Dermis blood vessel endothelial cell (primary cell): Measurements from ENCODE around the gene ACTL10. TPM values are rescaled to one million over a fixed set of nuclear protein-coding genes. Genes with fewer than 3 reads are reported as not detected.
"Not testable (repeated sequence)": the region's sequence is repeated elsewhere in the genome, so short reads cannot be mapped to it uniquely, and the experiment has no call there.

Experiments
- DNase-seq: peaks from one replicate; pipeline ENCODE4 v3.0.0; 2010
- total RNA-seq: library from RNA; depleted of rRNA; stranded (reverse); fragments of >200 nt; gene quantifications from 2 replicates; pipeline ENCODE4 v1.2.3, GENCODE V29; 2014

ACTL10 gene
- total RNA-seq, result 1.9 and 2.2 TPM in 2 replicates

DNA sequence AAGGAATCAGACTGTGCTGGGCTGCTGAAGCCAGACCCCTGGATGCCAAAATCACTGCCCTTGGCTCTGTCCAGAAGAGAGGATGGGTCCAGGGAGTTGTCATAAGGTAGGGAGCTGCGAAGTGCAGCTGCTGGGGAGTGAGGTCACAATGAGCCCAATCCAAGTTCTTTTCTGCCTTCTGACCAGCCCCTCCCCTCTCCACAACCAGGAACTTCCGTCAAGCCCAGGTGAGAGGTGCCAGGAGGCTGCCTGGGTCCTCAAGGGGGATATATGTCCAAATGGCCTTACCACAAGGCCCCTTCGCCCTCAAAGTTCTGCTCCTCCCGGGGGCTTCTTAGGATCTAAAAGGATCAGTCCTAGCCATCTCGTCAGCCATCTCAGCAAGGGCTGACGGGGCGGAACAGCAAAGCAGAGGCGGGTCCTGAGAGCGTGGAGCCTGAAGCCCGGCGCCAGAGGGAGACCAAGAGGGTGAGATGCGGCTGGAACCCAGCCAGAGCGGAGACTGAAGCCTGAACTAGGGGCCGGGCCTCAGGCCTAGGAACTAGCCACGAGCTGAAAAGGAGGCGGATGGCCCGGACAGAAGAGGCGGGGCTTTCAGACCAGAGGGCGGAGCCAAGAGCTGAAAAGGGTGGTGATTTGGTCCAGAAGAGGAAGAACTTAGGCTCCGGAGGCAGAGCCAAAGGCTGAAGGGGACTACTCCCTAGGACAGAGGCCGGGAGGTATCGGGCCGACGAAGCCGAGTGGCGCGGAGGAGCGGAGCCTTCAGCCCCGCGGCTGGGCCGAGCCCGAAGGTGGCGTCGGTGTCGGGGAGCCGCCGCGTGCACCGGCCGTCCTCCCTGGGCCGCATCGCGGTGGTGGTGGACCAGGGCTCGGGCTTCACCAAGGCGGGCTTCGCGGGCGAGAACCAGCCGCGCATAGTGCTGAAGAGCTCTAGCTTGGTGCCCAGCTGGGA, at the start of gene ACTL10:
Gene ACTL10 (plus strand): TSS at position 651 of the 952 bp plus-strand sequence. CDS start 555 bp downstream, outside the sequence.
- DNase-seq, result peak; percentile 98

DNA sequence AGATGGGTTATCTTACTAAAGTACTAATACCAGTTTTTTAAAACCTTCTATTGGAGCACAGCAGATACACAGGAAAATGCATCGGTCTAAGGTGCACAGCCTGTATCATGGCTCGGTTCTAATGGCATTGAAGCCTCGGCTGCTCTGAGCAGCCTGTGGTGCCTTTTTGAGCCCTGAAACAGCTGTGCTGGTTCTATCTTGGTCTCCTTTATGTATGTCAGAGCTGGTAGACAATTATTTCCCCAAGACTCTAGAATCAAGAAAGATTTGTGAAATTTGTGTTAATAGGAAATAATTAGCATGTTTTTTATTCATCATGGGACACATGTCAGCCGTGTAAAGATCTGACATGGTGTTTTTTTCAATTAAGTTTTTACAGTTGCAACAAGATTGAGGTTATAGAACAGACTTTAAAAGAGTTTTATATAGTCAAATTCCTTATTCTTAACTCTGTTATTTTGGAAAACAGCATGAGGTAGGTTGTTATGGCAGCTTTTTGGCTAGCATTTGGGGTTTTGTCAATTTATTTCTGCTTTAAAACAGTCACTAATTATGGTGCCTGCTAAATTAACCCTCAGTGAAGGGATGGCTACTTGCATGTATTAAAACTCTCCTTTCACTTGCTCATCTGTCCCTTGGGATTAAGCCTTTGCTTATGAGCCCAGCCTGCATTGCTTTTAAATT, 44.9 kb upstream of the ACTL10 start:
- no peak for DNase-seq

DNA sequence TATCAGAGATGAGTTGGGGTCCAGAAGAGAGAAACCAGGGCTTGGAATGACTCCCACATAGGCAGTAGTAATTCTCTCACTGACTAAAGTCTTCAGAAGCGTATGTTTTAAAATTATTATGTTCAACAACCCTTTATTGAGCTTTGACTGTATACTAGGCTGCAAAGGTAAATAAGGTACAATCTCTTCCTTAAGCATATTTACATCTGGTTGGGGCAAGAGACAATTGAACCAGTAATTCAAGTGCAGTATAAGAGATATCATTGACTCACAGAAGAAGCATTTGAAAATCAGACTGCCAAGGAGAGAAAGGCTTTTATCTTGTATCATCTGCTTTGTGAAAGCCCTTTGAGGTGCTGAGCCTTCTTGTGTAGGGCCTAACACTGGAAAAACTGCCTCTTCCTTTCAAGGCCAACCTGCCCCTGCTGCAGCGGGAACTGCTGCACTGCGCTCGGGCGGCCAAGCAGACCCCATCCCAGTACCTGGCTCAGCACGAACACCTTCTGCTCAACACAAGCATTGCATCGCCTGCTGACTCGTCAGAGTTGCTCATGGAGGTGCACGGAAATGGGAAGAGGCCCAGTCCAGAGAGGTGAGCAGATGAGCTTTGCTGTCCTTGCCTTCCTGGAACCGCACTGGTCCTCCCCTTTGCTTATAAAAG, 43.9 kb upstream of the ACTL10 start:
- no peak for DNase-seq

DNA sequence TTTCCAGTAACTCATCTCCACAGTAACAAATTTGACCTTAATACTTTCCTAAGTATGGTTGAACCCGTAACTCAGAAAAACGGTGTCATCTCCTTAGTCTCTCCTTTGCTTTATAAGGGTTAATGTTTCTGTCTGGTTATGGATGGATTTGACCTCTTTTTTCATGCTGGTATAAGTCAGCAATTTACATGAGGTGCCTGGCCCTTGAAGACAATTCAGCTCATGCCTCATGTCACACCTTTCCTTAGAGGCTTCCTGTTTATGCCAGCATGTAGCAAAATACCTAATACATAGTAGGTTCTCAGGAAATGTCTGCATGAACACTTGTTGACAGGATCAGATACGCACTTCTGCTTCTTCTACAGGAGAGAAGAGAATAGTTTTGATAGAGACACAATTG, 42.3 kb upstream of the ACTL10 start:
- DNase-seq, result peak; percentile 17

DNA sequence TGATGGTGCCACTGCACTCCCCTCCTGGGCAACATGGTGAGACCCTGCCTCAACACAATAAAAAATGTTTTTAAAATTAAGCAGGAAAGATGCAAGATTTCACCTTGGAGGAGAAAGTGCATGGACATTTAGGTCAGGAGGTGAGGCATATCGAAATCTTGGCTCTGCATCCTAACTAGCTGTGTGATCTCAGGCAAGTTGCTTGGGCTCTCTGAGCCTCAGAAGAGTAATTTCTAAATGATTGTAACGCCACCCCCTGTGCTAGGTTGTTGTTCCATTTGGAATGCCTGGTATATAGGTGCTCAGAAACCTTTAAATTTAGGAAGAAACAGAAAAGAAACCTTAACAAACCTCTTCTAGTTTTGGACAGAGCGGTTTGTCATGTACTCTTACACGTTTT, 40.6 kb upstream of the ACTL10 start:
- no peak for DNase-seq

DNA sequence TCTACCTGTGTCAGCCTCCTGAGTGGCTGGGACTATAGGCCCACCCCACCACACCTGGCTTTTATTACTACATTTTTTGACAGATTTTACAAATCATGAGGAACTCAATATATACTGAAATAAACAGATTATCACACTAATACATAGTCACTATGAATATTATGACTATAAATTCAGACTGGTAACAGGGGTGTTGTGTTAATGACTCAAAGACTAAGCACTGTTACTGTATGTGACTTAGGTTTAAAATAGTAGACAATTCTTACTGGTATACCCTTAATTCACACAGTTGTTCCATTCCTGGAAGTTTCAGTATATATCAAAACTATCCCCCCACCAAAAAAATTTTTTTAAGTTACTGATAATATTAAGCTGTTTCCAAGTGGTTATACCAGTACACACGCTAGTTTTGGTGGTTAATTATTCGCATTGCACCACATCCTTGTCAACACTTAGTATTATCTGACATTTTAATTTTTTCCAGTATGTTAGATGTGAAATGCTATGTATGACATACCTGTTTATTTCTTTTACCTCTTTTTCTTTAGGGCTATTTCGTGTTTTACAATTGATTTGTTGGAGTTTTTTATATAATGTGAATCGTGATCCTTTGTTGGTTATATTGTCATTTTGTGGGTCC, 39.0 kb upstream of the ACTL10 start:
- DNase-seq, result no peak

GRCh38 chr20:33629533-33629932, 37.2 kb upstream of the ACTL10 start:
- no peak for DNase-seq

DNA sequence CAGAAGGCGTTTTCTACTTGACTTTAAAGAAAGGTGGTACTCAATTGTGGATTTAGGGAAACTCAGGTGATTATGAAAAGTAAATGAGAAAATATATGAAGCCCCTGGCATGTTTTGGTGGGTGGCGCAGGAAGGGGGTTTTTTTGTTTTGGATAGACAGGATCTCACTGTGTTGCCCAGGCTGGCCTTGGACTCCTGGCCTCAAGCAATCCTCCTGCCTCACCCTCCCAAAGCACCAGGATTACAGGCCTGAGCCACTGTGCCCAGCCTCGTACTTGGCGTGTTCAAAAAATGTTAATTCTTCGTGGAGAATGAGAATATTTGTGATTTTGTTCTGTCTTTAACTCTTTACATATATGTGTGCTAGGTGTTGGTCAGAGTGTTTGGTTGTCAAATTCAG, 36.8 kb upstream of the ACTL10 start:
- DNase-seq, result no peak

- DNase-seq, result no peak
These were observed 36.2 kb upstream of the ACTL10 start for GRCh38 chr20:33630507-33630906.

- DNase-seq, result not testable (repeated sequence)
These were observed 34.8 kb upstream of the ACTL10 start for GRCh38 chr20:33631910-33632309.

DNA sequence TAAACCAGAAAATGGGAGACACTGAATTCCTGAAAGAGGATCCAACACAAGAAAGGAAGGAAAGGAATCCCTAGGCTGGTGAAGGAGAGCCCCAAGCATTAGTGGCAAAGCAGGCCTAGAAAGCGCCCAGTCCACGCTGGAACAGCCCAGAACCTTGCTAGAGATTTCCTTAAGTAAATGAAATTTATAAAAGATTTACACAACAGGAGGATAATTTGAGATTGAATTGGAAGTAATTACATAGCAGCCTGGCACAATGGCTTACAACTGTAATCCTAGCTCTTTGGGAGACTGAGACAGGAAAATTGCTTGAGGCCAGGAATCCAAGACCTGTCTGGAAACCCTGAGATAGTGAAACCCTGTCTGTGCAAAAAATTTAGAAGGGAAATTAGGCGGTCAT, 31.4 kb upstream of the ACTL10 start:
- DNase-seq, result no peak

GRCh38 chr20:33636776-33637175, 30.0 kb upstream of the ACTL10 start:
- DNase-seq, result no peak

GRCh38 chr20:33640287-33640686, 26.5 kb upstream of the ACTL10 start:
- DNase-seq, result no peak

GRCh38 chr20:33644313-33645071, 22.3 kb upstream of the ACTL10 start:
- no peak for DNase-seq

GRCh38 chr20:33645072-33645358, 21.7 kb upstream of the ACTL10 start:
- no peak for DNase-seq

- no peak for DNase-seq
These were observed 21.3 kb upstream of the ACTL10 start for GRCh38 chr20:33645396-33645795.

DNA sequence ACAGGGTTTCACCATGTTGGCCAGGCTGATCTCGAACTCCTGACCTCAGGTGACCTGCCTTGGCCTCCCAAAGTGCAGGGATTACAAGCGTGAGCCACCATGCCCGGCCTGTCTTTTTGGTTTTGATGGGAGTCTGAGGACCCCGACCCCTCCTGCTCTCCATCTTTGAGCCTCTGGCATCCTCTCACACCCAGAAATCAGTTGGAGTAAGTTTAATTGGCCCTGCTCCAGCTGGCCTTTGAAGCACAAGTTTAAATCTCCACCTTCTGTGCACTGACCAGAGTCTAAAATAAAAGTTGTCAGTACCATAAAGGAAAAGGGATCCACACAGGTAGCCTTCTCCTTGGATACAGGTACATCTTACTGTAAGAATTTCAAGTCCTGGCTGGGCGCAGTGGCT, 20.6 kb upstream of the ACTL10 start:
- DNase-seq, result no peak

GRCh38 chr20:33646959-33647602, 19.7 kb upstream of the ACTL10 start:
- not testable (repeated sequence) for DNase-seq

- DNase-seq, result no peak
These were observed 18.9 kb upstream of the ACTL10 start for GRCh38 chr20:33647603-33648395.

DNA sequence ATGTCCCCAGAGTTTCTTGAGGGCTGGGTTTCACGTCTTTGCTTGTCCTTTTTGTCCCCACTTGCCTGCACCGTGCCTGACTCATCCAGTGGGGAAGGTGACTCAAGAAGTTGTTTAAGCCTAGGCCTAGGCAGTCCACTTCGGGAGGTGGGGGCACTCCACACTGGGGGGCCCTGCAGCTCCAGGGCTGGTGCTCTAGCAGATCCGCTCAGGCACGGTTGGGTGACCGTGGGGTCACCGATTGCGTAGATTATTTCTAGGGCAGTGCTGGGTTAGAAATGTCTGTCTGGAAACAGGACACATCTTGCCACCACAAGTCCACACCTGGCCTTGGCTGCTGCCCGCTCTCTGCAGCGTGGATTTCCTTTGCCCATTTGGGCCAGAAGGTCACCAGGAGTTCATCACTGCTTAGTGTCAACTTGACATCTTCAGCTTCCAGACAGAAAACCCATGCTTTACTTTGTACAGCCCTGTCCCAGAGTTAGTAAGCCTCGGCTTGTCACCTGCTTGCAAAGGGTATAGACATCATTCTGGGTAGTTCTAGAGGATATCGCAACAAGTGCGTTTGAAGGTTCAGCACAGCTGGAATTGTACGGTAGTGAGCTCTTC, 18.2 kb upstream of the ACTL10 start:
- DNase-seq, result no peak
